GM19324 (cell line): ENCODE results near the gene DMRT1.
"Not testable (repeated sequence)": the region's sequence is repeated elsewhere in the genome, so short reads cannot be mapped to it uniquely, and the experiment has no call there.

Experiments used
- ATAC-seq: cut with Tn5 transposase; IDR thresholded peaks from one replicate; pipeline ENCODE4 v1.9.1; 2021; ENCODE audit warnings: mild to moderate bottlenecking, moderate library complexity; ENCODE audit not compliant: unreplicated experiment, low FRiP score

DMRT1 gene

DNA sequence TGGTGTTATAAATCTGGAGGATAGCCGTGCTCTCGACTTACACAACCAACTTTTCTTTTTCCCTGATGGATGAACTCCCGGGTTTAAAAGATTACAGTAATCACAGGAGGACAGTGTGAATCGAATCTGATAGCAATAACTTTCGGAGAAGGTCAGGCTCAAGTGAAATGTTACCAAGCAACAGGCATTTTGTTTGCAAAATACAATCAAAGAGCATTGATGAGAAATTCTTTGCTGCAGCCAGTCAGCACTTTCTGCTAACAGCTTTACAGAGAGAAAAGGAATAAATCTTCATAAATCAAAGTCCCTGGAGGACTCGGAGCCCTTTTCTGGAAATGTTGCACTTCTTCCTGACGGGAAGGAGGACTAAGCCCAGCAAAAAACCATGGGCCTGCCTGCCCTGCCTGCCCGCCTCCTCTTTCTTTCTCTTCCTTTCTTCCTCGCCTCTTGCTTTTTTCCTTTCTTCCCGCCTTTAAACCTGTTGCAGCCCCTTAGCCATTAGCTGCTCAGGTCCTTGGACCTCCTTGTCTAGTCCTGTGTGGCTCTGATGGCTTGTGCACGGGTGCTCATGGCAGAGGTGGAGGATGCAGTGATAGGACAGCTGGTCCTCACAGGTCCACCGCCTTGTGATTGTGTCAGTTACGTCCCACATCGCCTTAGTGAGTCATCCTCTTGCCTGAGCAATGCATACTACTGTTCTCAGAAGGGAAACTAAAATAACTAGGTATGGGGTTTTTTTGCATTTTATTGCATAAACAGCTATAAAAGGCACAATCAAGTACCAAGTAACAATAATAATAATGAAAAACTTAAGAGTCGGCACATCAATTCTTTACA, 141.1 kb downstream of the DMRT1 start:
- no peak for ATAC-seq

DNA sequence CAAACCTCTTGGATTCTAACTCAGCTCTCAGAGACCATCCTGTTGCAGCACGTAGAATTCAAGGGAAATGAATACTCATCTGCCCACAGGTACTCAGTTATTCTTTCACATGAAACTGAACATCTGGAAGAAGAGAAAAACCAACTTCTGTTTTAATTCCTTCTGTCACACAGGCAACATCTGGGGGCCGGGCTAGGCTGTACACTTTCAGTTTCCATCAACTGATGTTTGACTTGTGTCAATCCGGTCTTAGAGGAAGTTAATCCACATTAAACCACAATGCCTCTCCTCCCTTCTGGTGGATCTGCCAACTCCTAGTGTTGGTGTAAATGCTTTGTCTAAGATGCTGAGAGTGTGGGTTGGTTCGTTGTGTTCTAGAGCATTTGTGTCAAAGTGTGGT, 152.5 kb downstream of the DMRT1 start:
- no peak for ATAC-seq

DNA sequence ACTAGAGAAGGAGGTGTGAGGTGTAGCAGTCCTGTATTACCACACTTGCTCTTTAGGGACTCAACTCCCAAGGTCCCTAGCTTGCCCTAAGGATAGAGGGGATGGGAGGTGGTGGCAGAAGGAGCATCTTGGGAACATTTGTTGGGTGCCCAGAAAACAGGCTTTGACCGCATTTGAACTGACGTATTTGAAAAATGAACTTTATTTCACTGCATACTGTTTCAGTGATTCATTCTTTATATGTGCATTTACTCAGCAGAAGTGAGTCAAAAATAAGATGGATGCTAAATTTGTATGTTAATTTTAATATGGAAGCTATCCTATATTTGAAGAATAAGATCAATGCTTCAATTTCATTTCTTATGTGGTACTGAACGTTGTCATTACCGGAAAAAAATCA, 153.7 kb downstream of the DMRT1 start:
- ATAC-seq: no peak

DNA sequence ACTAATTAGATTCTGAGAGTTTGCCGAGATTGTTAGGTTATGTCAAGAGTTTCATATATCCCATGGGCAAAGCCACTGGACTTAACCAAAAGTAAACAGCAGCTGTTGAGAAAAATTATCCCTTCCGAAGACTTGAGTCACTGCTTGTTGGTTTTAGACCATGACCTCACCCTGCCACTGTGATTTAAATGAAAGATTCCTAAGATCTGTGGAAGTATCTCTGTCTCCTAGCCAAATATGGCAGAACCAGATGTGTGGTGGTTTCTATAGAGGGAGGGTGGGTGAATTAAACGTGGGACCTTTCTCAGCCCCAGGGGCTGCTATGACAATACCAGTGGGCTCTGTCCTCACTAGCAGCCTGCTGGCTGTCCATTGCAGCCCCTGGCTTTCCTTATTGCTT, 154.3 kb downstream of the DMRT1 start:
- no peak for ATAC-seq

DNA sequence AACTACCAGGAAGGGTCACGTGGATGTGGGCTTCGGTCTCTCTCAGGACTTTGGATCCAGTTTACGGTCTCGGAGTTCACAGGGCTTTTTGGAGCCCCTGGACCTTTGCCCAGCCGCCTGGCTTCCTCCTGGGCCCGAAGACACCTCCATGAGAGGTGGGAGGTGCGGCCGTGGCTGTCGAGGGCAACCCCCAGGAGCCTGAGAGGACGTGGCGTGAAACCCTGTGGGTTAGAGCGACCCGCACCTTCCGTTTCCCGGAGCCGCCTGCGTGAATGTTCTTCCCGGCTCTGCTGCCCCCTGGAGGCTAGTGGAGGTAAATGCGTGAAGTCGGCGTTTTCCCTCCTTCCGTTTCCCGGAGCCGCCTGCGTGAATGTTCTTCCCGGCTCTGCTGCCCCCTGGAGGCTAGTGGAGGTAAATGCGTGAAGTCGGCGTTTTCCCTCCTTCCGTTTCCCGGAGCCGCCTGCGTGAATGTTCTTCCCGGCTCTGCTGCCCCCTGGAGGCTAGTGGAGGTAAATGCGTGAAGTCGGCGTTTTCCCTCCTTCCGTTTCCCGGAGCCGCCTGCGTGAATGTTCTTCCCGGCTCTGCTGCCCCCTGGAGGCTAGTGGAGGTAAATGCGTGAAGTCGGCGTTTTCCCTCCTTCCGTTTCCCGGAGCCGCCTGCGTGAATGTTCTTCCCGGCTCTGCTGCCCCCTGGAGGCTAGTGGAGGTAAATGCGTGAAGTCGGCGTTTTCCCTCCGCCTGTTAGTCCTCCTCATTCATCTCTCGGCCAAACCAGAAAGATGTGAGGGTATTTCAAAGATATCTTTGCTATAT, 157.0 kb downstream of the DMRT1 start:
- not testable (repeated sequence) for ATAC-seq

DNA sequence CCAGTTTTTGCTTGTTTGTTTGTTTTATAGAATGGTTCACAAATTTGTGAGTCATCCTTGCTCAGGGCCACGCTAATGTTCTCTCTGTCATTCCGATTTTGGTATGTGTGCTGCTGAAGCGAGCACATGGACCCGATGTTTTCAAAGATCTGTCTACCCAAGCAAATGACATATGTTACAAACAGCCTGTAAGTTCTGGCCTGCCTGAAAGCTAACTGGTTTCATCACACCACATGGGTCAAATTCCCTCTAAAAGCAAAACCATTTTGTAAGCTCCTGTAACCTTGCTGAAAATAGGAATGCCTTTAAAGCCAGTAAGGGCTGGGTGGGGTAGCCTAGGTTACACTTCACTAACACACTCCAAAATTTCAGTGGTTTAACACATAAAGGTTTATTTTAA, 160.3 kb downstream of the DMRT1 start:
- ATAC-seq: no peak

DNA sequence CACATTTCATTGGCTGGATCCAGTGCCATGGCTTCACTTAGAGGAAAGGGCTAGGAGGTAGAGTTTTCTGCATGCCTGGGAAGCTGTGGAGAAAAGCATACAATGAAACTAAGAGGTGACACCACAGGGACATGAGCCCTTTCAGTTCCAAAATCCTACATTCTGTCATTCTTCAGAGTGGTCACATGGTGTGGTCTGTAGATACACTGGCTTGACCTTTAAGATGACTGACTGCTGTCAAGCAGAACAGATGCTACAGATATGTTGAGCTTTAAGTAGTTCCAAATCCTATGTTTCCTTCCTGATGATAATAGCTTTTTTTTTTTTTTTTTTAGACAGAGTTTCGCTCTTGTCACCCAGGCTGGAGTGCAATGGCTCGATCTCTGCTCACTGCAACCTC, 161.2 kb downstream of the DMRT1 start:
- no peak for ATAC-seq

DNA sequence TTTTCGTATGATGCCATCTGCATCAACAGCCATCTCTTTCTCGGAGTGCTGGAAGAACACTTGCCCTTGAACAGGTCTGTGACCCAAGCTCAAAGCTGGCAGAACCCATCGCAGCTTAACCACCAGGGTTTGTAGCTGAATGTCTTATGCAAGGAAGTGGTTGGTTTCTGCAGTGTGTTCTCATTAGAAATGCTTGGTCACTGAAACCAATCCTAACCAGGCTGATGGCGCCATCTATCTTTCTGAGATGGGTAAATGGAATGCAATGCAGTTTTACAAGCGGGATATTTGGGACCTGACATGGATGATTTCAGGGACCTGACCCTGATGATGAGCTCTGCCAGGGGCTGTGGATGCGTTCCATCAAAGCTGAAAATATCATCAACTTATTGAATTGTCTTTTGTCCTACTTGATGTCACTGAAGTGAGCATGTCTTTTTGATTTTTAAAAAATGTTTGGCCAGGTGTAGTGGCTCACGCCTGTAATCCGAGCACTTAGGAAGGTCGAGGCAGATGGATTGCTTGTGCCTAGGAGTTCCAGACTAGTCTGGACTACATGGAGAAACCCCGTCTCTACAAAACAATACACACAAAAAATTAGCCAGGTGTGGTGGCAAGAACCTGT, 163.7 kb downstream of the DMRT1 start:
- ATAC-seq: peak; percentile 45

DNA sequence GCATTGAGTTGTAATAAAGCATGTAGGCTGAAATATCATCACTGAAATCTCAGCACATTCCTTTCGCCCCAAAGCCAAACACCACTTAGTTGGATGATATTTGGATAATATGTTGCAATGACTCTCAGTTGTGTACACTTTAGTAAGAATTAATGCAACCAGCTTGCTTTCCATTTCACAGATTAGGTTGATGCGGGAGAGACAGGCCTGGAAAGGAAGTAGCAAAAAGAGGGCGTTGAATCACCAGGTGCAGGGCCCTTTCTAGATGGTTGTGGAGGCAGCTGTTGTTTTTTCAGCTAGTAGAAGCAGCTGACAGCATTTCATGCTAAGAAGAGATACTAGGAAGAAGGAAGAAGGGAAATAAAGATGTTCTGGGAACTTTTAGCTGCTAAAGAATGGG, 165.8 kb downstream of the DMRT1 start:
- no peak for ATAC-seq

DNA sequence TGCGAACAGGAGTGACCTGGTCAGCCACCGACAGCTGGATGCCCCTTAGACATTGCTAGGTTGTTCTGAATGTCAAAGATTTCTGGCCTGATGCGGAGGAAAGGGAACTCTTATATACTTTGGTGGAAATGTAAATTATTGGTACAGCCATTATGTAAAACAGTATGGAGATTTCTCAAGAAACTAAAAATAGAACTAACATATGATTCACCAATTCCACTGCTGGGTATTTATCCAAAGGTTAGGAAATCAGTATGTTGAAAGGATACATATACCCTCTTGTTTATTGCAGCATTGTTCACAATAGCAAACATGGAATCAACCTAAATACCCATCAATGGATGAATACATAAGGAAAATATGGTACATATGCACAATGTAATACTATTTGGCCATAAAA, 166.7 kb downstream of the DMRT1 start:
- ATAC-seq: no peak

DNA sequence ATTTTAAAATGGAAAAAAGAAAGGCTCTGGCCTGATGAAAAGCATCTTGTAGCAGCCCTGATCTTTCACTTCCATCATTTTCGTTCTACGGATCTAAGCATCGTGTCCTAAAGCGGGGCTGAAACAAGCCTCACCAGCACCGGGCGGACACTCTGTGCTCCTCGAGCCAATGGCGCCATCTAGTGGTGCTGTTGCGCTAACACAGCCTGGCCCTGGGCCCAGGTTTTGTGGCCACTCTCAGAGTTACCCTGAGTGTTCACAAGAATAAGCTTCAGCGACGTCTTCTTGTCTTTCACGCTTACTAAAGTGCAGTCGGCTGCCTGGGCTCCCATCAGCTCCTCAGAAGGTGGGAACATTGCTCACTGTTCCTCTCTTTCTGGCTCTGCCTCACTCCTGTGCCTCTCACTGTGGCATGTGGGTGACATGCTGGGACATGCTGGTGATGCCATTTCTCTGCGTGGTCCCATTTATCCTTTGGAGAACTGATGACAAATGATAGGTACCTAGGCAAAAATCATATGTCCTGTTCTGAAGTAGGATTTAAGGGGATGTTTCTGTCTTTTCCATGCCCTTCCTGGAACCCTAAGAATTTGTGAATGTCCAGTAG, 167.7 kb downstream of the DMRT1 start:
- ATAC-seq: peak; percentile 92

DNA sequence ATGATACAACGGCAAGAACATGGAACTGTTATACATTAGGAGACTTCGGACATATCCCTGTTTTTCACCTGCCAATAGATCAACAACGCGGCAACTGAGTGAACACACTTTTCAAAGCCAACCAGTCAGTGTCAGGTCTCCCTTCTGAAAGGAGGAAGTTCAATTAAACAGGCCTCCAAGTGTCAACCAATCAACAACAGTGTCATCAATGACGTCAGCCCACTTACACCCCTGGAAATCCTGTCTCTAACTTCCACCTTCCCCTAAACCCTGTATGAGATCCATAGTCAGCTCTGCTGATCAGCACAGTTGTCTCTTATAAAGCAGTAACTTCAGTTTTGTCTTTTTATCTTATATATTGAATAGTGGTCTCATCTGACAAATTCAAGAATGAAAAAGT, 171.5 kb downstream of the DMRT1 start:
- ATAC-seq: no peak

DNA sequence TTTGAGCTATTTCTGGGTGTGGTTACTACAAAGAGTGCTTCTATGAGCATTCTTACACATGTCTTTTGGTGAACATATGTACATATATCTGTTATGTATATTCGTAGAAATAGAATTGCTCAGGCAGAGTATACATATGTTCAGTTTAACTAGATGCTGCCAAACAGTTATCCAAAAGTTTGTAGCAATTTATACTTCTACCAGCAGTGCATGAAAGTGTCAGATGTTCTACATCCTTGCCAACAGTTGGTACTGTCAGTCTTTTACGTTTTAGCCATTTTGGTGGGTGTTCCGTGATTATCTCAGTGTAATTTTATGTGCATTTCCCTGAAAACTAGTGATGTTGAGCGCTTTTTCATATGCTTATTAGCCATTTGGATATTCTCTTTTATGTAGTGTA, 172.7 kb downstream of the DMRT1 start:
- ATAC-seq: no peak

DNA sequence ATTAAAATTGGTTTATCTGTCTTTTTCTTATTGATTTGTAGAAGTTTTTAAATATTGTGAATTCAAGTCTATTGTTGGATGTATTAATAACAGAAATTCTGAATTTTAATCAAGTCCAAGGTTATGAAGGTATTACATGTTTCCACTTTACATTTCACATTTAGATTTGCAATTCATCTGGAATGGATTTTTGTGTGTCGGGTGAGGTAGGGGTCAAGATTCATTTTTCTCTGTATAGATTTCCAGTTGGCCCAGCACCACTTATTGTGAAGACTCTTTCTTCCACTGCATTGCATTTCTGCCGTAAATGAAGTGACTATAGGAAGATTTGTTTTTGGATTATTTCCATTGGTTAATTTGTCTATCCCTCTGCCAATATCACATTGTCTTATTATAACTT, 173.1 kb downstream of the DMRT1 start:
- ATAC-seq: no peak

DNA sequence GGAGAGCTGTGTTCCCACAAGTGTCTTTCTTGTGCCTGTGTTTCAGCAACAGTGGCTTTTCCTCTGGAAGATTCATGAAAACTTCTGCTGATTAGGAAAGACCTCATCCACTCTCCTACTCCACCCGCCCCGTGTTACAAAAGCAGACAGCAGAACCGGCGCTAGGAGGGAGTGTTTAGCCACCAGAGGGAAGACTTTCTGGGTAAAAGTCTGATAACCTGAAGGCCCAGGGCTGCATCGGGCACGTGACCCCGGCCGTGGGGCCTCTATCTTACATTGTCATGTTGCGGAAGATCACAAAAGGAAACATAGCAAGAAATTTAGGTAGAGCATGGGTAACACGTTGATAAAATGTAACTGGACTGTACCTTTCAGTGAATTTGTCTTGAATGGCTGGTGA, 176.6 kb downstream of the DMRT1 start:
- ATAC-seq: no peak
